ENCODE measurements around the gene TNXB. TPM values are rescaled to one million over a fixed set of nuclear protein-coding genes. Genes with fewer than 3 reads are reported as not detected.
"Not testable (repeated sequence)": the region's sequence is repeated elsewhere in the genome, so short reads cannot be mapped to it uniquely, and the experiment has no call there.

The TNXB gene
- total RNA-seq, 5 donors from 2014 or later (not counting 1 experiment from before 2014, with no cell fraction given), result 8.0 to 20.9 (median 15.4) TPM

DNA sequence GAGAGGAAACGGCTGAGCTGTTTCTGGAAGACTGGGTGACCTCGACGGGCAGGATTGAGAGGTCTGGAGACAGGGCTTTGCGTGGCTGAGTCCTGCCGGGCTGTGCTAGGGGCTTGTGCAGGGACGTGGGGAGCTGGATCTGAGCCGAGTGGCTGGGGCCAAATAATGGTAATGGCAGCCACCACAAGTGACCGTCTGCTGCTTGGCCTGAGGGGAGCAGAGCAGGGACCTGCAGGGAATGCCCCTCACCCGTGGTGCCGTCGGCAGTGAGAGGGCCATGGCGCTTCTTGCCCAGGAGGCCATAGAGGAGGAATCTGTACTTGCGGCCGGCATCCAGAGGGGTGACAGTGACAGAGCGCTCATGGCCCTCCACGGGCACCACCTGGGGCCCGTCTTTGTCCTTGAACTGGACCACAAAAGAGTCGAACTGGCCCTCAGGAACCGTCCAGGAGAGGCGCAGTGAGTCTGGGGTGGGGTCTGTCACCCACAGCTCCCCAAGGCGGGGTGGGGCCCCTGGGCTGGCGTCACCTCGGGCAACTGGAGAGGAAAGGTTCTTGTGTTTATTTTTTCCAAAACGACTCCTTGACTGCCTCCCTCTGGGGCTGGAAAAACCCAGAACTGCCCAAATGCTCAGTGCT is 39.1 kb downstream of the TNXB start:
- Mint-ChIP-seq H3K4me1 (peaks cover 0 to 5% (median 0%) of the 10 kb centered on the region in 3 donors), H3K27ac (no peak overlapping the region), H3K27me3 (peaks cover 0 to 6% of the 10 kb centered on the region in 2 donors), H3K36me3 (no peaks in the 10 kb centered on the region), H3K9me3 (no peaks in the 10 kb centered on the region), H3K4me3 (no peak overlapping the region)
- Histone ChIP-seq H3K4me3 (ENCODE audit: control insufficient read depth in 1 of 2, extremely low read depth in 1 of 2, low read length in 1 of 2) (no peak overlapping the region), H3K27me3 (replicated peaks in 1 of 2; ENCODE audit: control insufficient read depth in 2 of 2, extremely low read depth in 1 of 2, insufficient read depth in 2 of 2, low read length in 1 of 2) (peaks cover 0 to 18% of the 10 kb centered on the region in 2 experiments), H3K27ac (ENCODE audit: low read length) (no peak overlapping the region), H3K36me3 (ENCODE audit: control insufficient read depth in 2 of 2, extremely low read depth in 1 of 2, insufficient read depth in 1 of 2, low read length in 1 of 2) (no peaks in the 10 kb centered on the region), H3K9me3 (no peaks in the 10 kb centered on the region), H3K4me1 (ENCODE audit: control insufficient read depth in 1 of 2, extremely low read depth in 1 of 2, insufficient read depth in 2 of 2, low read length in 2 of 2) (no peaks in the 10 kb centered on the region)
- ChIA-PET CTCF (no interaction called here), POLR2A (no interaction called here)
- no peak for DNase-seq
- 79% methylated on average over 12 of the region's 24 CpGs for WGBS (ENCODE audit: insufficient coverage)
- no peak for ATAC-seq (replicated peaks in 1 of 4)

DNA sequence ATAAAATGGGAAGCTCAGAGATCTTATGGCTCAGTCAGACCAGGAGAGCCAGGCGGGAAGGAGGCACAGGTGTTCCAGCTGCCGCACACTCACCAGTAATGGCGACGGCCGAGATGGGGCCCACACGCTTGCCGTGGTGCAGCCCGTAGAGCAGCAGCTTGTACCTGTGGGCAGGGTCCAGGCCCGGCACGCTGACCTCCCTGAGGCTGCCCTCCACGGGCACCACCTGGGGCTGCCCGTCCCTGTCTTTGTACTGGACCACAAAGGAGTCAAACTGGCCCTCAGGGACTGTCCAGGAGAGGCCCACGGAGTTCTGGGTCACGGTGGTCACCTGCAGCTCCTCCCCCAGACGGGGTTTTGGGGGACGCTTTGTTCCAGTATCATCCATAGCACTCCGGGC is 39.7 kb downstream of the TNXB start:
- no peaks in the 10 kb centered on the region for H3K36me3 ChIP-seq (ENCODE audit: control insufficient read depth in 2 of 2, extremely low read depth in 1 of 2, insufficient read depth in 1 of 2, low read length in 1 of 2)
- POLR2A ChIA-PET, result no interaction called here
- Mint-ChIP-seq H3K36me3 (no peaks in the 10 kb centered on the region), H3K27ac (no peak overlapping the region), H3K9me3 (no peaks in the 10 kb centered on the region), H3K4me3 (no peak overlapping the region), H3K27me3 (peaks cover 0 to 6% of the 10 kb centered on the region in 2 donors), H3K4me1 (peaks cover 0 to 5% (median 0%) of the 10 kb centered on the region in 3 donors)
- CTCF ChIA-PET, result no interaction called here
- WGBS (ENCODE audit: insufficient coverage), result 85% methylated on average over 17 of the region's 17 CpGs
- DNase-seq, result no peak
- peaks cover 0 to 15% of the 10 kb centered on the region in 2 experiments for H3K27me3 ChIP-seq (replicated peaks in 1 of 2; ENCODE audit: control insufficient read depth in 2 of 2, extremely low read depth in 1 of 2, insufficient read depth in 2 of 2, low read length in 1 of 2)
- H3K27ac ChIP-seq (ENCODE audit: low read length), result no peak overlapping the region
- H3K4me1 ChIP-seq (ENCODE audit: control insufficient read depth in 1 of 2, extremely low read depth in 1 of 2, insufficient read depth in 2 of 2, low read length in 2 of 2), result no peaks in the 10 kb centered on the region
- no peak overlapping the region for H3K4me3 ChIP-seq (ENCODE audit: control insufficient read depth in 1 of 2, extremely low read depth in 1 of 2, low read length in 1 of 2)
- H3K9me3 ChIP-seq, result no peaks in the 10 kb centered on the region
- ATAC-seq (replicated peaks in 1 of 4), result no peak

DNA sequence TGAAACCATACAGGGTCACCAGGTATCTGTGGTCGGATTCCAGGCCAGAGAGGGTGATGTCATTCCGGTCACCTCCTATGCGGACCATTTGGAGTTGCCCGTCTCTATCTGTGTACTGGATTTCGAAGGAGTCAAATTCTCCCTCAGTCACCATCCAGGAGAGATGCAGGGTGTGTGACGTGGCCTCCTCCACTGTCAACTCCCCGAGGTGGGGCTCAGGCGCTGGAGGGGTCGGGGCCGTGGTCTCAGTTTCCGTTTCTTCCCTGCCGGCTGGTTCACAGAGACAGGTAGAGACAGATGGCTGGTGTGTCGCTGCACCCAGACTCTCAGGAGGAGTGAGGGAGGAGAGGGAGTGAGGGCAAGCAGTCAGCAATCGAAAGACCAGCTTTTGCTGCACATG is 40.3 kb downstream of the TNXB start:
- H3K27me3 Mint-ChIP-seq, result peaks cover 0 to 6% of the 10 kb centered on the region in 2 donors
- ChIA-PET CTCF (no interaction called here), POLR2A (no interaction called here)
- H3K4me1 ChIP-seq (ENCODE audit: control insufficient read depth in 1 of 2, extremely low read depth in 1 of 2, insufficient read depth in 2 of 2, low read length in 2 of 2), result no peaks in the 10 kb centered on the region
- H3K36me3 ChIP-seq (ENCODE audit: control insufficient read depth in 2 of 2, extremely low read depth in 1 of 2, insufficient read depth in 1 of 2, low read length in 1 of 2), result no peaks in the 10 kb centered on the region
- H3K9me3 Mint-ChIP-seq, result no peaks in the 10 kb centered on the region
- no peak overlapping the region for H3K27ac Mint-ChIP-seq
- H3K4me1 Mint-ChIP-seq, result peaks cover 0 to 5% (median 0%) of the 10 kb centered on the region in 3 donors
- H3K27ac ChIP-seq (ENCODE audit: low read length), result no peak overlapping the region
- H3K27me3 ChIP-seq (replicated peaks in 1 of 2; ENCODE audit: control insufficient read depth in 2 of 2, extremely low read depth in 1 of 2, insufficient read depth in 2 of 2, low read length in 1 of 2), result peaks cover 0 to 15% of the 10 kb centered on the region in 2 experiments
- no peak overlapping the region for H3K4me3 Mint-ChIP-seq
- no peaks in the 10 kb centered on the region for H3K9me3 ChIP-seq
- no peak for DNase-seq
- WGBS (ENCODE audit: insufficient coverage), result 68% methylated on average over 8 of the region's 14 CpGs
- H3K4me3 ChIP-seq (ENCODE audit: control insufficient read depth in 1 of 2, extremely low read depth in 1 of 2, low read length in 1 of 2), result no peak overlapping the region
- no peaks in the 10 kb centered on the region for H3K36me3 Mint-ChIP-seq
- ATAC-seq (replicated peaks in 1 of 4), result no peak

DNA sequence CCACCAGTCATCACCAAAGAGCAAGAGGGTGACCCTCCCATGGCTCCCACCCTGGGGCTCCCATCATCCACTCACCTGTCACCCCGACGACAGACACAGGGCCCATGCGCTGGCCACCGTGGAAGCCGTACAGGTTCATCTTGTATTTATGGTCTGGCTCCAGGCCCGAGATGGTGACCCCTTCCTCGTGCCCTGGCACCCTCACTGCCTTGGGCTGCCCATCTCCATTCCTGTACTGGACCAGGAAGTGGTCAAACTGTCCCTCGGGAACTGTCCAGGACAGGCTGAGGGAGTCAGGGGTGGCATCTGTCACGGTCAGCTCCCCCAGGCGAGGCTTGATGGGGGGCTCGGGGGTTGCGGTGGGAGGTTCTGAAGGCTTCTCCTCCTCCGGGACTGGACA is 40.8 kb downstream of the TNXB start:
- H3K4me1 Mint-ChIP-seq; ATAC-seq (replicated peaks in 1 of 4); H3K27ac ChIP-seq (ENCODE audit: low read length); H3K9me3 ChIP-seq; H3K27me3 Mint-ChIP-seq; POLR2A ChIA-PET; H3K4me1 ChIP-seq (ENCODE audit: control insufficient read depth in 1 of 2, extremely low read depth in 1 of 2, insufficient read depth in 2 of 2, low read length in 2 of 2); CTCF ChIA-PET; H3K4me3 Mint-ChIP-seq; H3K36me3 Mint-ChIP-seq; H3K36me3 ChIP-seq (ENCODE audit: control insufficient read depth in 2 of 2, extremely low read depth in 1 of 2, insufficient read depth in 1 of 2, low read length in 1 of 2); H3K4me3 ChIP-seq (ENCODE audit: control insufficient read depth in 1 of 2, extremely low read depth in 1 of 2, low read length in 1 of 2); H3K9me3 Mint-ChIP-seq; DNase-seq; H3K27ac Mint-ChIP-seq: not testable (repeated sequence)
- H3K27me3 ChIP-seq (replicated peaks in 1 of 2; ENCODE audit: control insufficient read depth in 2 of 2, extremely low read depth in 1 of 2, insufficient read depth in 2 of 2, low read length in 1 of 2), result peaks cover 0 to 15% of the 10 kb centered on the region in 2 experiments
- 82% methylated on average over 13 of the region's 13 CpGs for WGBS (ENCODE audit: insufficient coverage)

DNA sequence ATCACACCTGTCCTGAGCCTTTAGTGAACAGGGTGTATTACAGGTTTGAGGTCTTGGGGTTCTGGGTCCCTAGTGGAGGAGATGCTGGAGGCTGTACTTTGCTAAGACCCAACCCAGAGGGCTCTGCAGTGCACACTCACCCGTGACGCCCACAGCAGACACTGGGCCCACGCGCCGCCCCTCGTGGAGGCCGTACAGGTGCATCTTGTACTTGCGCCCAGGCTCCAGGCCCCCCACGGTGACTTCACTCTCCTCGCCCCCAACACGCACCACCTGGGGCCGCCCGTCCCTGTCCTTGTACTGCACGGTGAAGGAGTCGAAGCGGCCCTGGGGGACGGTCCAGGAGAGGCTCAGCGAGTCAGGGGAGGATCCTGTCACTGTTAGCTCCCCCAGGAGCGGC is 41.6 kb downstream of the TNXB start:
- POLR2A ChIA-PET; DNase-seq; H3K9me3 ChIP-seq; H3K4me3 ChIP-seq (ENCODE audit: control insufficient read depth in 1 of 2, extremely low read depth in 1 of 2, low read length in 1 of 2); CTCF ChIA-PET; H3K27me3 Mint-ChIP-seq; H3K4me1 ChIP-seq (ENCODE audit: control insufficient read depth in 1 of 2, extremely low read depth in 1 of 2, insufficient read depth in 2 of 2, low read length in 2 of 2); H3K27me3 ChIP-seq (replicated peaks in 1 of 2; ENCODE audit: control insufficient read depth in 2 of 2, extremely low read depth in 1 of 2, insufficient read depth in 2 of 2, low read length in 1 of 2); H3K27ac ChIP-seq (ENCODE audit: low read length); H3K27ac Mint-ChIP-seq; H3K36me3 Mint-ChIP-seq; ATAC-seq (replicated peaks in 1 of 4); H3K4me3 Mint-ChIP-seq; H3K36me3 ChIP-seq (ENCODE audit: control insufficient read depth in 2 of 2, extremely low read depth in 1 of 2, insufficient read depth in 1 of 2, low read length in 1 of 2); H3K4me1 Mint-ChIP-seq; H3K9me3 Mint-ChIP-seq: not testable (repeated sequence)
- WGBS (ENCODE audit: insufficient coverage), result no CpG with 5 or more reads among the region's 19 CpGs

DNA sequence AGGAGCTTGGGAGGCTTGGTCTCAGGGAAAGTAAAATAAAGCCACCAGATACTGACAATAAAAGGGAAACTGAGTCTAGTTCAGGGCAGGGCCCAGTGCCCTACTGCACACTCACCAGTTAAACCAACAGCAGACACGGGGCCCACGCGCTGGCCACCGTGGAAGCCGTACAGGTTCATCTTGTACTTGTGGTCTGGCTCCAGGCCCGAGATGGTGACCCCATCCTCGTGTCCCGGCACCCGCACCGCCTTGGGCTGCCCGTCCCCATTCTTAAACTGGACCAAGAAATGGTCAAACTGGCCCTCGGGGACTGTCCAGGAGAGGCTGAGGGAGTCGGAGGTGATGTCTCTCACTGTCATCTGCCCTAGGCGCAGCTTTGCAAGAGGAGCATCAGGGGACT is 44.4 kb downstream of the TNXB start:
- Histone ChIP-seq H3K36me3 (ENCODE audit: control insufficient read depth in 2 of 2, extremely low read depth in 1 of 2, insufficient read depth in 1 of 2, low read length in 1 of 2) (no peaks in the 10 kb centered on the region), H3K27me3 (replicated peaks in 1 of 2; ENCODE audit: control insufficient read depth in 2 of 2, extremely low read depth in 1 of 2, insufficient read depth in 2 of 2, low read length in 1 of 2) (peaks cover 0 to 6% of the 10 kb centered on the region in 2 experiments), H3K4me1 (ENCODE audit: control insufficient read depth in 1 of 2, extremely low read depth in 1 of 2, insufficient read depth in 2 of 2, low read length in 2 of 2) (no peaks in the 10 kb centered on the region), H3K27ac (ENCODE audit: low read length) (no peak overlapping the region), H3K9me3 (no peaks in the 10 kb centered on the region), H3K4me3 (ENCODE audit: control insufficient read depth in 1 of 2, extremely low read depth in 1 of 2, low read length in 1 of 2) (no peak overlapping the region)
- H3K27me3 Mint-ChIP-seq, result peaks cover 0 to 3% of the 10 kb centered on the region in 2 donors
- ChIA-PET CTCF (no interaction called here), POLR2A (no interaction called here)
- DNase-seq, result no peak
- H3K27ac Mint-ChIP-seq, result no peak overlapping the region
- H3K4me3 Mint-ChIP-seq, result no peak overlapping the region
- H3K36me3 Mint-ChIP-seq, result no peaks in the 10 kb centered on the region
- H3K9me3 Mint-ChIP-seq, result no peaks in the 10 kb centered on the region
- H3K4me1 Mint-ChIP-seq, result peaks cover 0 to 5% (median 0%) of the 10 kb centered on the region in 3 donors
- ATAC-seq (replicated peaks in 1 of 4), result no peak
- WGBS (ENCODE audit: insufficient coverage), result 90% methylated on average over 13 of the region's 14 CpGs

All from T-cell (primary cell).